Neural crest cell (in vitro differentiated cells): Measurements from ENCODE around the gene TARS1. TPM values are rescaled to one million over a fixed set of nuclear protein-coding genes. Genes with fewer than 3 reads are reported as not detected.

Experiments
- DNase-seq: peaks from one replicate; pipeline ENCODE4 v3.0.0; 2021; ENCODE audit warnings: low read depth, mixed read lengths, low spot score
- H3K27ac Mint-ChIP-seq: one replicate; pipeline ENCODE4 v1.8.0; 2021; ENCODE audit warnings: mild to moderate bottlenecking, mixed read lengths; ENCODE audit not compliant: unreplicated experiment
- H3K27me3 Mint-ChIP-seq: 2 replicates; pipeline ENCODE4 v1.8.0; 2021; ENCODE audit warnings: low read depth, mild to moderate bottlenecking, mixed read lengths
- H3K36me3 Mint-ChIP-seq: 2 replicates; pipeline ENCODE4 v1.8.0; 2021; ENCODE audit warnings: low read depth, mild to moderate bottlenecking, mixed read lengths
- H3K4me1 Mint-ChIP-seq: 2 replicates; pipeline ENCODE4 v1.8.0; 2021; ENCODE audit warnings: mixed read lengths
- H3K4me3 Mint-ChIP-seq: one replicate; pipeline ENCODE4 v1.8.0; 2021; ENCODE audit warnings: mild to moderate bottlenecking, mixed read lengths
- H3K9me3 Mint-ChIP-seq: 2 replicates; pipeline ENCODE4 v1.8.0; 2021; ENCODE audit warnings: mixed read lengths
- long read RNA-seq: library from polyadenylated mRNA; unstranded; transcript quantifications from one replicate; pipeline ENCODE4 v2.0.0, GENCODE V29; 2020
- total RNA-seq: library from RNA; stranded (reverse); gene quantifications from 2 replicates; pipeline ENCODE4 v1.2.1, GENCODE V29; 2021
- TF ChIP-seq, protein P1 (sequence below): fragments of 200-600 bp; sonication (generic); conservative IDR thresholded peaks from 2 replicates; pipeline ENCODE4 v1.5.0; 2021; ENCODE audit warnings: antibody characterized with exemption, mild to moderate bottlenecking

Gene TARS1
- total RNA-seq = 211 and 214 TPM in 2 replicates
- long read RNA-seq, full-length matches to known transcripts = 382 of 473 reads
- long read RNA-seq, partial matches to known transcripts = 73 of 473 reads
- long read RNA-seq, other reads (novel, unspliced or antisense) = 18 of 473 reads

- DNase-seq = peak; percentile 93
- TF ChIP-seq, protein P1, sequence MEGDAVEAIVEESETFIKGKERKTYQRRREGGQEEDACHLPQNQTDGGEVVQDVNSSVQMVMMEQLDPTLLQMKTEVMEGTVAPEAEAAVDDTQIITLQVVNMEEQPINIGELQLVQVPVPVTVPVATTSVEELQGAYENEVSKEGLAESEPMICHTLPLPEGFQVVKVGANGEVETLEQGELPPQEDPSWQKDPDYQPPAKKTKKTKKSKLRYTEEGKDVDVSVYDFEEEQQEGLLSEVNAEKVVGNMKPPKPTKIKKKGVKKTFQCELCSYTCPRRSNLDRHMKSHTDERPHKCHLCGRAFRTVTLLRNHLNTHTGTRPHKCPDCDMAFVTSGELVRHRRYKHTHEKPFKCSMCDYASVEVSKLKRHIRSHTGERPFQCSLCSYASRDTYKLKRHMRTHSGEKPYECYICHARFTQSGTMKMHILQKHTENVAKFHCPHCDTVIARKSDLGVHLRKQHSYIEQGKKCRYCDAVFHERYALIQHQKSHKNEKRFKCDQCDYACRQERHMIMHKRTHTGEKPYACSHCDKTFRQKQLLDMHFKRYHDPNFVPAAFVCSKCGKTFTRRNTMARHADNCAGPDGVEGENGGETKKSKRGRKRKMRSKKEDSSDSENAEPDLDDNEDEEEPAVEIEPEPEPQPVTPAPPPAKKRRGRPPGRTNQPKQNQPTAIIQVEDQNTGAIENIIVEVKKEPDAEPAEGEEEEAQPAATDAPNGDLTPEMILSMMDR = no peak
- H3K9me3 Mint-ChIP-seq = no peaks in the 10 kb centered on the region
- H3K4me3 Mint-ChIP-seq = no peak within 1 kb of the TSS
- H3K36me3 Mint-ChIP-seq = peaks cover 6% of the 10 kb centered on the region
- peaks cover 24% of the 10 kb centered on the region for H3K4me1 Mint-ChIP-seq
- H3K27ac Mint-ChIP-seq = no peak within 1 kb of the TSS
- H3K27me3 Mint-ChIP-seq = no peaks in the 10 kb centered on the region
These were observed at the start of gene TARS1 for GRCh38 chr5:33440482-33441240. Gene TARS1, plus strand, starts transcription at chr5:33440965. Its CDS starts 122 bp downstream, at chr5:33441087.

DNA sequence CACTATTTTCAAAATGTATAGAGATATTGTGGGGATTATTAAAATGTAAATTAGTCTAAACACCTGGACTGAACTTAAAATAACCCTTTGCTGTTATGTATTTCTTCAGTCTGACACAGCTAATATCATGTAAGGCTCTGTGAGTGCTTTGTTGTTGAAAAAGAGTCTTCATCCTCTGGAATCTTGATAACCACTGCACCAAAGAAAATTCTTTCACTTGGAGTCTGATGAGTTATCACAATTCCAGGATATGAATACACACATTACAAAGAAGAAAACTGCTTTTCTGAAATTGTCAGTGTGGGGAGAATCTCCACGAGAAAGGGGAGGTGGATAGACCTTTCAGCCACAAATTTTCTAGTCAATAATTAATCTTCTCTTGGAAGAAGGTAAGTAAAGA, 42.3 kb upstream of the TARS1 start:
- TF ChIP-seq, protein P1 = no peak
- Mint-ChIP-seq H3K9me3 (peaks cover 6% of the 10 kb centered on the region), H3K4me1 (no peaks in the 10 kb centered on the region), H3K36me3 (peaks cover 3% of the 10 kb centered on the region), H3K27ac (no peak overlapping the region), H3K4me3 (no peak overlapping the region), H3K27me3 (no peaks in the 10 kb centered on the region)
- no peak for DNase-seq

- H3K27me3 Mint-ChIP-seq = no peaks in the 10 kb centered on the region
- H3K36me3 Mint-ChIP-seq = no peaks in the 10 kb centered on the region
- H3K9me3 Mint-ChIP-seq = peaks cover 3% of the 10 kb centered on the region
- no peaks in the 10 kb centered on the region for H3K4me1 Mint-ChIP-seq
- H3K4me3 Mint-ChIP-seq = no peak overlapping the region
- TF ChIP-seq, protein P1 = no peak
- no peak overlapping the region for H3K27ac Mint-ChIP-seq
- DNase-seq = no peak
These were observed 40.1 kb upstream of the TARS1 start for GRCh38 chr5:33400675-33401074.

DNA sequence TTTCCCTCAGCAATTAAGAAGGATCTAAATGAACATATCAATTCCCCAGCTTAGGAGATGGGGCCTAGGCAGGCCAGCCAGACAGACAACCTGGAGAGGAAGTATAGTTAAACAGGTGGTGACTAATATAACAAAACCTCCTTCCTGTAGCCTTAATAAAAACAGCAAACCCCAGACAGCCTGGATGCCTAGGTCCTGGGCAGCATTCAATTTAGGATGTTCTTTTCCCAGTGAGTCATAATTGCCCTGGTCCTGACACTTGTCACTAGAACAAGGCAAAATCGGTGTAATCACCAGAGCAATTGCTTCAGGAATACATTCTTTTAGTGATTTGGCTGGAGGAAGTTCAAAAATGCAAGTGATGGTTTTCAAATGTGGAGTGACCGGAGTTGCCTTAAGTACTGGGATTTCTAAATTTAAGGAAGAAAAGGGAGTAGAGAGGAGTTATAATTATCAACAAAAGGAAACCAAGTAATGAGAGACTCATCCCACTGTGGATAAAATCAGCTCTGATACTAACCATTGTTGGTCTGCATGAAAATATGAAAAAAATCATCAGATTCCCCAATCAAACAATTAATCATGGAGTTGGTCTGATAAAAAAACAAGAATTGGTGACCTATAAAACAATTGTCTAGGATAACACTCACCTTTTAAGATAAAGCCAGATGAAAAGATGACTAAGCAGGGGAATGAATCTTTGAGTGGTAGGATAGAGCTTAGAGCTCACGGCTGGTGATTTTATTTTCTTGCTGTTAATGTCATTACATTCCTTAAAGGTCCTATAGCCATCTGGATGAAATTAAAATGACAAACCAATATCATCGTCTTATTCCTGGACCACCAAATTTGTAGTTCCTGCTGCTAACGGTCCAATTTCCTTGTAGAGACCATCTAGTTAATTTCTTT, 39.0 kb upstream of the TARS1 start:
- Mint-ChIP-seq H3K4me1 (no peaks in the 10 kb centered on the region), H3K9me3 (peaks cover 3% of the 10 kb centered on the region), H3K27ac (no peak overlapping the region), H3K36me3 (no peaks in the 10 kb centered on the region), H3K27me3 (no peaks in the 10 kb centered on the region), H3K4me3 (no peak overlapping the region)
- TF ChIP-seq, protein P1 = no peak
- DNase-seq = no peak

- DNase-seq = no peak
- Mint-ChIP-seq H3K4me3 (no peak overlapping the region), H3K27ac (no peak overlapping the region), H3K4me1 (no peaks in the 10 kb centered on the region), H3K36me3 (no peaks in the 10 kb centered on the region), H3K9me3 (peaks cover 3% of the 10 kb centered on the region), H3K27me3 (no peaks in the 10 kb centered on the region)
- TF ChIP-seq, protein P1 = no peak
These were observed 37.6 kb upstream of the TARS1 start for GRCh38 chr5:33403187-33403586.
